Endothelial cell (in vitro differentiated cells): ENCODE measurements around the gene DGLUCY. TPM values are rescaled to one million over a fixed set of nuclear protein-coding genes. Genes with fewer than 3 reads are reported as not detected.
"Not testable (repeated sequence)": the region's sequence is repeated elsewhere in the genome, so short reads cannot be mapped to it uniquely, and the experiment has no call there.

Source experiments
- DNase-seq: peaks from one replicate; pipeline ENCODE4 v3.0.0; 2021; ENCODE audit warnings: low spot score
- H3K27ac Mint-ChIP-seq: one replicate; pipeline ENCODE4 v1.8.0; 2021; ENCODE audit warnings: mixed read lengths, inconsistent platforms; ENCODE audit not compliant: unreplicated experiment
- H3K27me3 Mint-ChIP-seq: one replicate; pipeline ENCODE4 v1.8.0; 2021; ENCODE audit warnings: mild to moderate bottlenecking, moderate library complexity, mixed read lengths, inconsistent platforms; ENCODE audit not compliant: unreplicated experiment
- H3K36me3 Mint-ChIP-seq: one replicate; pipeline ENCODE4 v1.8.0; 2021; ENCODE audit warnings: mild to moderate bottlenecking, low read depth, mixed read lengths, inconsistent platforms; ENCODE audit not compliant: unreplicated experiment
- H3K4me1 Mint-ChIP-seq: one replicate; pipeline ENCODE4 v1.8.0; 2021; ENCODE audit warnings: mild to moderate bottlenecking, mixed read lengths, inconsistent platforms; ENCODE audit not compliant: unreplicated experiment
- H3K4me3 Mint-ChIP-seq: one replicate; pipeline ENCODE4 v1.8.0; 2021; ENCODE audit warnings: mild to moderate bottlenecking, mixed read lengths, inconsistent platforms; ENCODE audit not compliant: unreplicated experiment
- H3K9me3 Mint-ChIP-seq: one replicate; pipeline ENCODE4 v1.8.0; 2021; ENCODE audit warnings: mixed read lengths, inconsistent platforms; ENCODE audit not compliant: unreplicated experiment
- total RNA-seq: library from RNA; stranded (reverse); fragmentation: NEBNext Ultra II Directional; extraction: Animal tissue kit (Norgen Biotek cat#: 25700); gene quantifications from one replicate; pipeline ENCODE4 v1.2.1, GENCODE V29; 2021; ENCODE audit not compliant: unreplicated experiment
- TF ChIP-seq, protein P1 (sequence below): fragments of 200-600 bp; sonication (generic); IDR thresholded peaks from one replicate; pipeline ENCODE4 v1.5.0; 2021; ENCODE audit warnings: antibody characterized with exemption; ENCODE audit not compliant: unreplicated experiment

The DGLUCY gene
- total RNA-seq, 1 donor from 2014 or later = 65.1 TPM

DNA sequence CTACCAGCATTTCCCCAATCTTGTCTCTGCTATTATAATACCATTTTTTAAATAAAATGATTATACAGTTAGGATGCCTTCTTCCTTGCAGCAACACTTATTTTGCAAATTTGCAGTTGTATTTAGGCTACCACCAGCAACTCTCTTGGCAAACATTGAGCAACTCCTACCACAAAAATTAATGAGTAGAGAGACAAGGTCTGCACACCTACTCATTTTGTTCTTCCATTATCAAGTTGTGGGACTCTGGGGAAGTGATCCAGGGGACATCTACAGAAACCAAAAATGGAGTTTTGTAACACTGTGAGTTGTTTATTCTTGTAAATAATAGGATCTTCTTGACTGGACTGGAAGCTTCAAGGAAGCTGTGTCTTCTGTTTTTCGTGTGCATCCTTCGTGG, 38.6 kb downstream of the DGLUCY start:
- H3K9me3 Mint-ChIP-seq = no peaks in the 10 kb centered on the region
- H3K36me3 Mint-ChIP-seq = peaks cover 18% of the 10 kb centered on the region
- DNase-seq = no peak
- no peak overlapping the region for H3K27ac Mint-ChIP-seq
- H3K4me1 Mint-ChIP-seq = peaks cover 5% of the 10 kb centered on the region
- TF ChIP-seq, protein P1, sequence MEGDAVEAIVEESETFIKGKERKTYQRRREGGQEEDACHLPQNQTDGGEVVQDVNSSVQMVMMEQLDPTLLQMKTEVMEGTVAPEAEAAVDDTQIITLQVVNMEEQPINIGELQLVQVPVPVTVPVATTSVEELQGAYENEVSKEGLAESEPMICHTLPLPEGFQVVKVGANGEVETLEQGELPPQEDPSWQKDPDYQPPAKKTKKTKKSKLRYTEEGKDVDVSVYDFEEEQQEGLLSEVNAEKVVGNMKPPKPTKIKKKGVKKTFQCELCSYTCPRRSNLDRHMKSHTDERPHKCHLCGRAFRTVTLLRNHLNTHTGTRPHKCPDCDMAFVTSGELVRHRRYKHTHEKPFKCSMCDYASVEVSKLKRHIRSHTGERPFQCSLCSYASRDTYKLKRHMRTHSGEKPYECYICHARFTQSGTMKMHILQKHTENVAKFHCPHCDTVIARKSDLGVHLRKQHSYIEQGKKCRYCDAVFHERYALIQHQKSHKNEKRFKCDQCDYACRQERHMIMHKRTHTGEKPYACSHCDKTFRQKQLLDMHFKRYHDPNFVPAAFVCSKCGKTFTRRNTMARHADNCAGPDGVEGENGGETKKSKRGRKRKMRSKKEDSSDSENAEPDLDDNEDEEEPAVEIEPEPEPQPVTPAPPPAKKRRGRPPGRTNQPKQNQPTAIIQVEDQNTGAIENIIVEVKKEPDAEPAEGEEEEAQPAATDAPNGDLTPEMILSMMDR = no peak
- H3K4me3 Mint-ChIP-seq = no peak overlapping the region
- peaks cover 5% of the 10 kb centered on the region for H3K27me3 Mint-ChIP-seq

DNA sequence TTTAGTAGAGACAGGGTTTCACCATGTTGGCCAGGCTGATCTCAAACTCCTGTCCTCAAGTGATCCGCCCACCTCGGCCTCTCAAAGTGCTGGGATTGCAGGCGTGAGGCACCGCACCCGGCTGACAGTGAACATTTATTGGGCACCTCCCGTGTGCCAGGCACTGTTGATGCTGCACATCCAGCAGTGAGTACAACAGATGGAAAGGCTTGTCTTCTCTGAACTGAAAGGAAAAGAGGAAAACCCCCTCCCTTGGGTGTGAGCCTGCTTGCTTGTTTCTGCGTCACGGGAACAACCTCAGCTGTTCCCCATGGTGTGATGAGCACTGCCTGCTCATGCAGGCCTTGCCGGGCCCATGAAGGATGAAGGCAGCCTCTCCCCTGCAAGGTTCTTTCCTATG, 39.5 kb downstream of the DGLUCY start:
- peaks cover 5% of the 10 kb centered on the region for H3K4me1 Mint-ChIP-seq
- no peaks in the 10 kb centered on the region for H3K9me3 Mint-ChIP-seq
- H3K4me3 Mint-ChIP-seq = no peak overlapping the region

DNA sequence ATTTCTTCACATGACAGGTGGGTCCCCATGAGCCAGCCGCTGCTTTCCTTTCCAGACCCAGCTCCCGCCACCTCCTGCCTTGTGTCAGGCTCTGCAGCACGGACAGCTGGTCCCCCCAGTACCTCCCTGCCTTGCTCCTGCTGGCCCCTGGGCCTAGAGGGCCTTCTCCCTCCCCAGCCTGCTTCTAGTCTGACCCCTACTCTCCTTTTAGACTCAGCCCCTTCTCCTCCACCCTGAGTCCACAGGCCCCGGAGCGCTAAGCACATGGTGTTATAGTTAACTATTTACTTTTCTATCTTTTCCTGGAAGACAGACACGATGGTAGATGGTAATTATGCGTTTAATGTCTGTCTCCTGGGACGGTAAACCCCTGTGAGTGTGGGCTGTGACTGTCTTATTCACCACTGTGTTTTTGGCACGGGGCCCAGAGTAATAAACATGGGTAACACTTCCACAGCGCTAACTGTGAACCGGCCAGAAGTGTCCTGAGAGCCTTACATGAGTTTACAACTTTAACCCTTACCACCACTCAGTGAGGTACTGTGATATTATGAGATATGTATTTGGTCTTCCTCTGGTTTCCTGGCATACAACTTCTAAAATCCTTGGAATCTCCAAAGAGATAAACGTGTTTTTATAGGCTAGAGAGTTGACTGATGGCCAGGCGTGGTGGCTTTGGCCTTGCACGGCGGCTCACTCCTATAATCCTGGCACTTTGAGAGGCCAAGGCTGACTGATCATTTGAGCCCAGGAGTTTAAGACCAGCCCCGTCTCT, 41.2 kb downstream of the DGLUCY start:
- Mint-ChIP-seq H3K27me3 (peaks cover 2% of the 10 kb centered on the region), H3K36me3 (peaks cover 28% of the 10 kb centered on the region), H3K4me1 (peaks cover 9% of the 10 kb centered on the region), H3K4me3 (no peak overlapping the region), H3K9me3 (no peaks in the 10 kb centered on the region), H3K27ac (no peak overlapping the region)
- TF ChIP-seq, protein P1 = no peak
- no peak for DNase-seq

More for the DNA sequence above, 39.5 kb downstream of the DGLUCY start:
- Mint-ChIP-seq H3K27me3 (peaks cover 2% of the 10 kb centered on the region), H3K27ac (no peak overlapping the region), H3K36me3 (peaks cover 20% of the 10 kb centered on the region)
- TF ChIP-seq, protein P1 = no peak
- DNase-seq = no peak

DNA sequence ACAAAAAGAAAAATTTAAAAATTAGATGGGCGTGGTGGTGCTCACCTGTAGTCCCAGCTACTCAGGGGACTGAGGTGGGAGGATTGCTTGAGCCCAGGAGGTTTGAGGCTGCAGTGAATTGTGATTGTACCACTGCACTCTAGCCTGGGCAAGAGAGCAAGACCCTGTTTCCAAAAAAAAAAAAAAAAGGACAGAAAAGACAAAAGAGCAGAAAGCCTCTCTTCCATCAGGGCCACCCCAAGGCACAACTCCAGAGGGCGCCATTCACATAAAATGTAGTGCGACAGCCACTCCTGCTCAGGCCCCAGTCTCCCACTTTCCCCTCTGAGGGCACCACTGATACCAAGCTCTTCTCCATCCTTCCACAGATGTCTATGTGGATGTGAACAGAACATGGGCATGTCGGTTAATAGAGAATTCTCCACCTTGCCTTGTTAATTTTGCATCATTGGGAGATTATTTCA, 41.8 kb downstream of the DGLUCY start:
- TF ChIP-seq, protein P1 = no peak
- peaks cover 9% of the 10 kb centered on the region for H3K4me1 Mint-ChIP-seq
- no peak for DNase-seq
- no peaks in the 10 kb centered on the region for H3K9me3 Mint-ChIP-seq
- H3K27ac Mint-ChIP-seq = no peak overlapping the region
- peaks cover 30% of the 10 kb centered on the region for H3K36me3 Mint-ChIP-seq
- peaks cover 2% of the 10 kb centered on the region for H3K27me3 Mint-ChIP-seq
- H3K4me3 Mint-ChIP-seq = no peak overlapping the region

DNA sequence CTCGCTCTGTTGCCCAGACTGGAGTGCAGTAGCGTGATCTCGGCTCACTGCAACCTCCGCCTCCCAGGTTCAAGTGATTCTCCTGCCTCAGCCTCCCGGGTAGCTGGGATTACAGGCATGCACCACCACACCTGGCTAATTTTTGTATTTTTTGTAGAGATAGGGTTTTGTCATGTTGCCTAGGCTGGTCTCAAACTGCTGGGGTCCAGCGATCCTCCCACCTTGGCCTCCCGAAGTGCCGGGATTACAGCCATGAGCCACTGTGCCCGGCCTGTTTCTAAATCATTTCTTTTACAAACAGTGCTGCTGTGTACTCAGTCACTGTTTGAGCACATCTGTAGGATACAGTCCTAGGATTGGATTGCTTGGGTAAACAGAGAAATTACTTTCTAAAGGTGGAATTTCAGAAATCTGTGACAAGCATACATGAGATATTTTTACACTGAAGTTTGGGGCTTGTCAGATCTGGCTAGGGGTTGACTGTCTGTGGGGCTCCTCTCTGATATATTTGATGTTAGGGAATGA, 42.3 kb downstream of the DGLUCY start:
- not testable (repeated sequence) for H3K9me3 Mint-ChIP-seq
- H3K36me3 Mint-ChIP-seq = peaks cover 30% of the 10 kb centered on the region

DNA sequence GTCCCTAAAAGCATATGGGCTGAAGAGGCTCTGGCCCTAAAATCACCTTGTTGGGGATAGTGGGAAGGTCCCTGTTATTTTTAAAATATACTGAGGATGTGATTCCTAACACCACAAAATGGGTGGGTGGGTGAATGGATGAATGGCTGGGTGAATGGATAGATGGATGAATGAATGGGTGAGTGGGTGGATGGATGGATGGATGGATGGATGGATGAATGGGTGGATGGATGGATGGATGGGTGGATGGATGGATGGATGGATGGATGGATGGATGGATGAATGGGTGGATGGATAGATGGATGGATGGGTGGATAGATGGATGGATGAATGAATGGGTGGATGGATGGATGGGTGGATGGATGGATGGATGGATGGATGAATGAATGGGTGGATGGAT, 43.0 kb downstream of the DGLUCY start:
- H3K36me3 Mint-ChIP-seq = peaks cover 34% of the 10 kb centered on the region
- H3K27ac Mint-ChIP-seq, H3K27me3 Mint-ChIP-seq, DNase-seq, H3K4me1 Mint-ChIP-seq, H3K9me3 Mint-ChIP-seq: not testable (repeated sequence)
- H3K4me3 Mint-ChIP-seq = peak overlapping the region; percentile 38

More for the DNA sequence above, 42.3 kb downstream of the DGLUCY start:
- H3K4me1 Mint-ChIP-seq, H3K27me3 Mint-ChIP-seq, DNase-seq, H3K4me3 Mint-ChIP-seq, H3K27ac Mint-ChIP-seq: not testable (repeated sequence)
